ENCODE measurements around the gene EXOSC7.

Gene EXOSC7

GRCh38 chr3:45002139-45002660 is 26.2 kb downstream of the EXOSC7 start:
- CTCF ChIA-PET: no interaction called here
- POLR2A ChIA-PET: no interaction called here
- no peak for TF ChIP-seq CTCF (IDR thresholded peaks at IDR 0.05; ENCODE audit: control extremely low read depth, extremely low read depth, low read depth, missing control alignments)
- no peak for DNase-seq (ENCODE audit: extremely low spot score)

GRCh38 chr3:45002720-45003119 is 26.7 kb downstream of the EXOSC7 start:
- DNase-seq (ENCODE audit: extremely low spot score): no peak
- CTCF ChIA-PET: interaction anchor here (1.1 kb wide), 1 partner anchor 10 kb away, joined by 3 read pairs; no protein-coding TSS in a partner anchor
- POLR2A ChIA-PET: no interaction called here
- TF ChIP-seq CTCF (IDR thresholded peaks at IDR 0.05; ENCODE audit: control extremely low read depth, extremely low read depth, low read depth, missing control alignments): no peak

GRCh38 chr3:45003406-45003805 is 27.4 kb downstream of the EXOSC7 start:
- TF ChIP-seq CTCF (IDR thresholded peaks at IDR 0.05; ENCODE audit: control extremely low read depth, extremely low read depth, low read depth, missing control alignments): no peak
- DNase-seq (ENCODE audit: extremely low spot score): no peak
- ChIA-PET CTCF (interaction anchor here (0.8 to 1.1 kb wide), 2 partner anchors 9 to 10 kb away, joined by 3 read pairs; no protein-coding TSS in a partner anchor), POLR2A (no interaction called here)

GRCh38 chr3:45003859-45004258 is 27.8 kb downstream of the EXOSC7 start:
- CTCF ChIA-PET: interaction anchor here (0.8 to 1.1 kb wide), 2 partner anchors 9 to 10 kb away, joined by 3 read pairs; no protein-coding TSS in a partner anchor
- POLR2A ChIA-PET: no interaction called here
- no peak for DNase-seq (ENCODE audit: extremely low spot score)
- no peak for TF ChIP-seq CTCF (IDR thresholded peaks at IDR 0.05; ENCODE audit: control extremely low read depth, extremely low read depth, low read depth, missing control alignments)

GRCh38 chr3:45007091-45007490 is 31.0 kb downstream of the EXOSC7 start:
- ChIA-PET POLR2A (no interaction called here), CTCF (interaction anchor here (1.2 kb wide), 1 partner anchor 10 kb away, joined by 3 read pairs; no protein-coding TSS in a partner anchor)
- DNase-seq (ENCODE audit: extremely low spot score): no peak
- no peak for TF ChIP-seq CTCF (IDR thresholded peaks at IDR 0.05; ENCODE audit: control extremely low read depth, extremely low read depth, low read depth, missing control alignments)

- ChIA-PET CTCF (interaction anchor here (1.1 to 2.0 kb wide), 3 partner anchors 9 to 16 kb away, joined by 3 to 6 read pairs (median 4); no protein-coding TSS in a partner anchor), POLR2A (no interaction called here)
- no peak for DNase-seq (ENCODE audit: extremely low spot score)
- no peak for TF ChIP-seq CTCF (IDR thresholded peaks at IDR 0.05; ENCODE audit: control extremely low read depth, extremely low read depth, low read depth, missing control alignments)
Observed at GRCh38 chr3:45008117-45008516, 32.1 kb downstream of the EXOSC7 start.
